Measurements from ENCODE around the gene EGR1.

The EGR1 gene

DNA sequence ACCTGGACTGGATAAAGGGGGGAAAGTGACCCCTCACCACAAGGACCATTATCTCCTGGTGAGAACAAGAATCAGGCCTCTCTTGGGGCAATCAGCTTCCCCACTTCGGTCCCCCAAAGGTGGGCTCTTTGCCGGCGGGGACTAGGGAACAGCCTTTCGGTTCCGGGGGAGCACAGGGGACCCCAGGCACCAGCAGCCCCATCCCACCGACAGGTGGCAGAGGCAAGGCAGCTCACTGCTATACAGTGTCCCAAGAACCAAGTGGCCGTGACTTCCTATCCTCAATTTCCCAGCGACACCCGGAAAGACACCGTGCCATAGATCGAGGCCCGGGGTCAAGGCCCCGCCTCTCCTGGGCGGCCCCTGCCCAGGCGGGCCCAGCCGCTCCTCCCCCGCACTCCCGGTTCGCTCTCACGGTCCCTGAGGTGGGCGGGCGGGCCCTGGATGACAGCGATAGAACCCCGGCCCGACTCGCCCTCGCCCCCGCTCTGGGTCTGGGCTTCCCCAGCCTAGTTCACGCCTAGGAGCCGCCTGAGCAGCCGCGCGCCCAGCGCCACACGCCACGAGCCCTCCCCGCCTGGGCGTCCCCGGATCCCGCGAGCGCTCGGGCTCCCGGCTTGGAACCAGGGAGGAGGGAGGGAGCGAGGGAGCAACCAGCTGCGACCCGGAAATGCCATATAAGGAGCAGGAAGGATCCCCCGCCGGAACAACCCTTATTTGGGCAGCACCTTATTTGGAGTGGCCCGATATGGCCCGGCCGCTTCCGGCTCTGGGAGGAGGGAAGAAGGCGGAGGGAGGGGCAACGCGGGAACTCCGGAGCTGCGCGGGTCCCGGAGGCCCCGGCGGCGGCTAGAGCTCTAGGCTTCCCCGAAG, 655 bp upstream of the EGR1 start:
- peak overlapping the region; percentile 92 for H3K9ac ChIP-seq (ENCODE audit: low read depth, low read length)
- H3K27ac ChIP-seq (ENCODE audit: low read depth, low read length): peak overlapping the region; percentile 94
- peaks cover 21% of the 10 kb centered on the region for H3K27me3 ChIP-seq (ENCODE audit: insufficient read depth, low read length)
- H3K9me3 ChIP-seq (ENCODE audit: insufficient read depth, low read depth, low read length): no peaks in the 10 kb centered on the region
- H3K36me3 ChIP-seq (ENCODE audit: insufficient read depth, low read length): no peaks in the 10 kb centered on the region
- H3K4me3 ChIP-seq (ENCODE audit: low read length): peak overlapping the region; percentile 74
- no peaks in the 10 kb centered on the region; the same call in 1 of the 2 replicates for H3K4me1 ChIP-seq (ENCODE audit: insufficient read depth, low read length)
- WGBS: under 1% methylated on average over 64 of the region's 64 CpGs

DNA sequence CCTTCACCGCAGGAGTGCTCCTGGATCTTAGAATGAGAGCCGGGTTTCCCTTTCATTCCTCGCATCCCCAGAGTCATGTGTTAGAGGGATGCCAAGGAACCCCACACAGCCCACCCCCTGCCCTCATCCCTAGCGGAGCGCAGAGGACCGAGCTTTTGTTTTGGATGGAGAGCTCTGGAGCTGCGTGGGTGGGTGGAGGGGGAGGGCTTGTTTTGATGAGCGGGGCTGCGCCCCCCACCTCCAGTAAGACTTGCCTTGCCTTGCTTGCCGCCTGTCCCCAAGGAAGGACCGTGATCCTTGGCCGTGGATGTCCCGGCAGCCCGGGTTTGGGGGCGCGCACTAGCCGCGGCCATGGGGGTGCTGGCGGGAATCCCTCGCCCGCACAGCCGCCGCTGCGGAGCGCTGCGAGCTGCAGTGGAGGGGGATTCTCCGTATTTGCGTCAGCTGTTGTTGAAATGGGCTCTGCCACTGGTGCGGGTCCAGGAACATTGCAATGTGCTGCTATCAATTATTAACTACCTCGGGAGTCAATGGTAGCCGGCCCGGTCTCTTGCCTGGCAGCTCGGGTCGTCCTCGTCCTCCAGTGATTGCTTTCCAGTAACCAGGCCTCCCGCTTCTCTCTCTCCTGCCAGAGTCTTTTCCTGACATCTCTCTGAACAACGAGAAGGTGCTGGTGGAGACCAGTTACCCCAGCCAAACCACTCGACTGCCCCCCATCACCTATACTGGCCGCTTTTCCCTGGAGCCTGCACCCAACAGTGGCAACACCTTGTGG, 1.0 kb downstream of the EGR1 start:
- H3K9ac ChIP-seq (ENCODE audit: low read depth, low read length): peak overlapping the region; percentile 92
- peak overlapping the region; percentile 74 for H3K4me3 ChIP-seq (ENCODE audit: low read length)
- no peaks in the 10 kb centered on the region for H3K36me3 ChIP-seq (ENCODE audit: insufficient read depth, low read length)
- no peak overlapping the region for H3K27ac ChIP-seq (ENCODE audit: low read depth, low read length)
- no peaks in the 10 kb centered on the region for H3K9me3 ChIP-seq (ENCODE audit: insufficient read depth, low read depth, low read length)
- 15% methylated on average over 39 of the region's 39 CpGs for WGBS
- H3K4me1 ChIP-seq (ENCODE audit: insufficient read depth, low read length): no peaks in the 10 kb centered on the region; the same call in 1 of the 2 replicates
- H3K27me3 ChIP-seq (ENCODE audit: insufficient read depth, low read length): peaks cover 21% of the 10 kb centered on the region

- no peaks in the 10 kb centered on the region for H3K9me3 ChIP-seq (ENCODE audit: insufficient read depth, low read depth, low read length)
- peak overlapping the region; percentile 92; the same call in 1 of the 2 replicates for H3K9ac ChIP-seq (ENCODE audit: low read depth, low read length)
- H3K27ac ChIP-seq (ENCODE audit: low read depth, low read length): no peak overlapping the region
- H3K4me3 ChIP-seq (ENCODE audit: low read length): peak overlapping the region; percentile 74
- WGBS: 90% methylated on average over 45 of the region's 45 CpGs
- peaks cover 21% of the 10 kb centered on the region for H3K27me3 ChIP-seq (ENCODE audit: insufficient read depth, low read length)
- H3K4me1 ChIP-seq (ENCODE audit: insufficient read depth, low read length): no peaks in the 10 kb centered on the region; the same call in 1 of the 2 replicates
- H3K36me3 ChIP-seq (ENCODE audit: insufficient read depth, low read length): no peaks in the 10 kb centered on the region
These were observed 1.8 kb downstream of the EGR1 start for GRCh38 chr5:138466900-138467710.

- no peaks in the 10 kb centered on the region for H3K9me3 ChIP-seq (ENCODE audit: insufficient read depth, low read depth, low read length)
- no peaks in the 10 kb centered on the region; the same call in 1 of the 2 replicates for H3K4me1 ChIP-seq (ENCODE audit: insufficient read depth, low read length)
- no peak overlapping the region for H3K27ac ChIP-seq (ENCODE audit: low read depth, low read length)
- H3K36me3 ChIP-seq (ENCODE audit: insufficient read depth, low read length): no peaks in the 10 kb centered on the region
- H3K9ac ChIP-seq (ENCODE audit: low read depth, low read length): no peak overlapping the region
- H3K27me3 ChIP-seq (ENCODE audit: insufficient read depth, low read length): peaks cover 21% of the 10 kb centered on the region
- 86% methylated on average over 13 of the region's 14 CpGs for WGBS
- H3K4me3 ChIP-seq (ENCODE audit: low read length): 0 out of 2 replicates have a peak overlapping the region, but pooled peaks have one; percentile 74
These were observed 2.4 kb downstream of the EGR1 start for GRCh38 chr5:138467711-138468132.

DNA sequence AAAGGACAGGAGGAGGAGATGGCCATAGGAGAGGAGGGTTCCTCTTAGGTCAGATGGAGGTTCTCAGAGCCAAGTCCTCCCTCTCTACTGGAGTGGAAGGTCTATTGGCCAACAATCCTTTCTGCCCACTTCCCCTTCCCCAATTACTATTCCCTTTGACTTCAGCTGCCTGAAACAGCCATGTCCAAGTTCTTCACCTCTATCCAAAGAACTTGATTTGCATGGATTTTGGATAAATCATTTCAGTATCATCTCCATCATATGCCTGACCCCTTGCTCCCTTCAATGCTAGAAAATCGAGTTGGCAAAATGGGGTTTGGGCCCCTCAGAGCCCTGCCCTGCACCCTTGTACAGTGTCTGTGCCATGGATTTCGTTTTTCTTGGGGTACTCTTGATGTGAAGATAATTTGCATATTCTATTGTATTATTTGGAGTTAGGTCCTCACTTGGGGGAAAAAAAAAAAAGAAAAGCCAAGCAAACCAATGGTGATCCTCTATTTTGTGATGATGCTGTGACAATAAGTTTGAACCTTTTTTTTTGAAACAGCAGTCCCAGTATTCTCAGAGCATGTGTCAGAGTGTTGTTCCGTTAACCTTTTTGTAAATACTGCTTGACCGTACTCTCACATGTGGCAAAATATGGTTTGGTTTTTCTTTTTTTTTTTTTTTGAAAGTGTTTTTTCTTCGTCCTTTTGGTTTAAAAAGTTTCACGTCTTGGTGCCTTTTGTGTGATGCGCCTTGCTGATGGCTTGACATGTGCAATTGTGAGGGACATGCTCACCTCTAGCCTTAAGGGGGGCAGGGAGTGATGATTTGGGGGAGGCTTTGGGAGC, 3.1 kb downstream of the EGR1 start:
- Histone ChIP-seq H3K4me1 (ENCODE audit: insufficient read depth, low read length) (no peaks in the 10 kb centered on the region; the same call in 1 of the 2 replicates), H3K9ac (ENCODE audit: low read depth, low read length) (no peak overlapping the region), H3K36me3 (ENCODE audit: insufficient read depth, low read length) (no peaks in the 10 kb centered on the region), H3K27me3 (ENCODE audit: insufficient read depth, low read length) (peaks cover 21% of the 10 kb centered on the region), H3K9me3 (ENCODE audit: insufficient read depth, low read depth, low read length) (no peaks in the 10 kb centered on the region), H3K27ac (ENCODE audit: low read depth, low read length) (no peak overlapping the region), H3K4me3 (ENCODE audit: low read length) (no peak overlapping the region)
- WGBS: 87% methylated on average over 7 of the region's 7 CpGs

DNA sequence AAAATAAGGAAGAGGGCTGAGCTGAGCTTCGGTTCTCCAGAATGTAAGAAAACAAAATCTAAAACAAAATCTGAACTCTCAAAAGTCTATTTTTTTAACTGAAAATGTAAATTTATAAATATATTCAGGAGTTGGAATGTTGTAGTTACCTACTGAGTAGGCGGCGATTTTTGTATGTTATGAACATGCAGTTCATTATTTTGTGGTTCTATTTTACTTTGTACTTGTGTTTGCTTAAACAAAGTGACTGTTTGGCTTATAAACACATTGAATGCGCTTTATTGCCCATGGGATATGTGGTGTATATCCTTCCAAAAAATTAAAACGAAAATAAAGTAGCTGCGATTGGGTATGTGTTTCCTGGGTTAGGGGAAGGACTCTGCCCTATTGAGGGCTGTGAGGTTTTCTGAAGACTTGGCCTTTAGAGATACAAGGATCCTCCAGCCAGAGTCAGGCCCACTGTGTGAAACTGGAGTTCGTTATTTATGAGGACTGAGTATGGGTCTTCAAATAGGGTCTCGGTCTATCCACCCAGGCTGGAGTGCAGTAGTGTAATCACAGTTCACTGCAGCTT, 3.8 kb downstream of the EGR1 start:
- Histone ChIP-seq H3K9ac (ENCODE audit: low read depth, low read length) (no peak overlapping the region), H3K27ac (ENCODE audit: low read depth, low read length) (no peak overlapping the region; the same call in 1 of the 2 replicates), H3K4me1 (ENCODE audit: insufficient read depth, low read length) (no peaks in the 10 kb centered on the region; the same call in 1 of the 2 replicates), H3K4me3 (ENCODE audit: low read length) (no peak overlapping the region), H3K36me3 (ENCODE audit: insufficient read depth, low read length) (no peaks in the 10 kb centered on the region), H3K27me3 (ENCODE audit: insufficient read depth, low read length) (peaks cover 21% of the 10 kb centered on the region), H3K9me3 (ENCODE audit: insufficient read depth, low read depth, low read length) (no peaks in the 10 kb centered on the region)
- WGBS: 96% methylated on average over 7 of the region's 8 CpGs

GRCh38 chr5:138469540-138470321, 4.5 kb downstream of the EGR1 start:
- Histone ChIP-seq H3K9me3 (ENCODE audit: insufficient read depth, low read depth, low read length) (no peaks in the 10 kb centered on the region), H3K27me3 (ENCODE audit: insufficient read depth, low read length) (peaks cover 21% of the 10 kb centered on the region), H3K4me1 (ENCODE audit: insufficient read depth, low read length) (no peaks in the 10 kb centered on the region; the same call in 1 of the 2 replicates), H3K36me3 (ENCODE audit: insufficient read depth, low read length) (no peaks in the 10 kb centered on the region), H3K27ac (ENCODE audit: low read depth, low read length) (no peak overlapping the region; the same call in 1 of the 2 replicates), H3K4me3 (ENCODE audit: low read length) (no peak overlapping the region), H3K9ac (ENCODE audit: low read depth, low read length) (no peak overlapping the region)
- WGBS: 89% methylated on average over 8 of the region's 8 CpGs

DNA sequence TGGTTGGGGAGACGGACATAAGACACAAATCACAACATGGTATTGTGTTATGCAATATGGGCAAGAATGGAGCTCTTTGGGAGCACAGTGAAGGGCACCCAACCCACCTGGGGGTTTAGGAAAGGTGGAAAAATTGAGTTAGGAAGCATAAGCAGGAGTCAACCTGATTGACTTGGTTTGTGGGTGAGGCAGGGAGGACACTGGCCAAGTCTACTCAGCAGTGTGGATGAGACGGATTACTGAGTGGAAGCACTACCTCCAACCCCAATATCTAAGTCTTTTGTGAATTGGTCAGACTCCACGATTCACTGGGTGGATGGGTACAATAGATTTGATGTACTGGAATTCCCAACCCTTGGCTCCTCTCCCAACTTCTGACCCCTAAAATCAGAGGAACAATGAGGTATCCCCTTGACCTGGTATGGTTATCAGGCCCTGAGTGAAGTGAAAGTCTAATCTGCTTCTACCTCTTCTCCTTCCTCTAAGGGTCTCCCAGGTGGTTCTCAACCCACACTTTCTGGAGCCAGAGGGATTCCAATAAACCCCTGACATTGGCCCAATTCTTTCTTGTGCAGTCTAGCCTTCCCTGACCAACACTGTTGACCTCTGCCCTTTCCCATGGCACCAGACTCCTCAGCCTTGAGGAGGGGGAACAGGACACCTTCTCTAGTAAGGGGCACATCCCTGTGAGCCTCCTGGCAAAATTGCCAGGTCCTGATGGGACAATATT, 5.2 kb downstream of the EGR1 start:
- H3K27me3 ChIP-seq (ENCODE audit: insufficient read depth, low read length): peaks cover 21% of the 10 kb centered on the region
- 93% methylated on average over 2 of the region's 3 CpGs for WGBS
- no peak overlapping the region for H3K4me3 ChIP-seq (ENCODE audit: low read length)
- no peaks in the 10 kb centered on the region; the same call in 1 of the 2 replicates for H3K4me1 ChIP-seq (ENCODE audit: insufficient read depth, low read length)
- no peaks in the 10 kb centered on the region for H3K9me3 ChIP-seq (ENCODE audit: insufficient read depth, low read depth, low read length)
- H3K36me3 ChIP-seq (ENCODE audit: insufficient read depth, low read length): no peaks in the 10 kb centered on the region
- no peak overlapping the region for H3K27ac ChIP-seq (ENCODE audit: low read depth, low read length)
- H3K9ac ChIP-seq (ENCODE audit: low read depth, low read length): no peak overlapping the region

DNA sequence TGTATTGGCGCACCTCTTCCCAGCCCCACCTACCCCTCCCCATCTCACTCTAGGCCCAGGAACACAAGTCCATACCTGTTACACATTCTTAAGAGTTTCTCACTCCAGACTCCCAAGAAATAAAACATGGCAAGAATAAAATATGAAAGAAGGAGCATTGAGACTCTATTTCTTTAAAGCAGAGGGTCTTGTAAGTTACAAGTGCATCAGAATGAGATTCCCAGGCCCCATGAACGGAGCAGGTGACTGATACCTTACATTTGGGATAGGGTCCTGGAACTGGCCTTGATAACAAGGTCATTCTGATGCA, 5.7 kb downstream of the EGR1 start:
- no peaks in the 10 kb centered on the region for H3K9me3 ChIP-seq (ENCODE audit: insufficient read depth, low read depth, low read length)
- H3K9ac ChIP-seq (ENCODE audit: low read depth, low read length): no peak overlapping the region
- H3K4me3 ChIP-seq (ENCODE audit: low read length): no peak overlapping the region
- no peaks in the 10 kb centered on the region; the same call in 1 of the 2 replicates for H3K4me1 ChIP-seq (ENCODE audit: insufficient read depth, low read length)
- WGBS: 87% methylated on average over 2 of the region's 2 CpGs
- no peak overlapping the region for H3K27ac ChIP-seq (ENCODE audit: low read depth, low read length)
- no peaks in the 10 kb centered on the region for H3K36me3 ChIP-seq (ENCODE audit: insufficient read depth, low read length)
- peaks cover 16% of the 10 kb centered on the region for H3K27me3 ChIP-seq (ENCODE audit: insufficient read depth, low read length)

All from HUES64 (cell line).